ENCODE data around the gene CLDN4.
A peak's percentile ranks its signal among the peaks of the same experiment; 100 is the strongest.
"Not testable (repeated sequence)": the region's sequence is repeated elsewhere in the genome, so short reads cannot be mapped to it uniquely, and the experiment has no call there.

Gene CLDN4

DNA sequence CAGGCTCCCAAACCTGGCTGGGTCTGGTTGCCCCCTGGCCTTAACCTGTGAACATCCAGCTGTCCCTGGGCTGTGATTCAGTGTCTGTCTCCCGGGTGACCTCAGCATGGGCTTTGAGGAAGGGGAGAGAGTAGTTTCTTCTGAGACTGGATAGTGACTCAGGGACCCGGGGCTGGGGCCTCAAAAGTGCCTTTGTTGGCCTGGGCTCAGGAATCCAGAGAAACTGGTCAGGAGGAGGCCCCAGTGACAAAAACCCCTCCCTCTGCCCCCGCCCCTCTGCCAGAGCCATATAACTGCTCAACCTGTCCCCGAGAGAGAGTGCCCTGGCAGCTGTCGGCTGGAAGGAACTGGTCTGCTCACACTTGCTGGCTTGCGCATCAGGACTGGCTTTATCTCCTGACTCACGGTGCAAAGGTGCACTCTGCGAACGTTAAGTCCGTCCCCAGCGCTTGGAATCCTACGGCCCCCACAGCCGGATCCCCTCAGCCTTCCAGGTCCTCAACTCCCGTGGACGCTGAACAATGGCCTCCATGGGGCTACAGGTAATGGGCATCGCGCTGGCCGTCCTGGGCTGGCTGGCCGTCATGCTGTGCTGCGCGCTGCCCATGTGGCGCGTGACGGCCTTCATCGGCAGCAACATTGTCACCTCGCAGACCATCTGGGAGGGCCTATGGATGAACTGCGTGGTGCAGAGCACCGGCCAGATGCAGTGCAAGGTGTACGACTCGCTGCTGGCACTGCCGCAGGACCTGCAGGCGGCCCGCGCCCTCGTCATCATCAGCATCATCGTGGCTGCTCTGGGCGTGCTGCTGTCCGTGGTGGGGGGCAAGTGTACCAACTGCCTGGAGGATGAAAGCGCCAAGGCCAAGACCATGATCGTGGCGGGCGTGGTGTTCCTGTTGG lies at the start of gene CLDN4:
TSS of gene CLDN4 (plus strand) at position 316 of the 903 bp plus-strand sequence. CDS start at position 522, 206 bp downstream.
- DNase-seq, result no peak

DNA sequence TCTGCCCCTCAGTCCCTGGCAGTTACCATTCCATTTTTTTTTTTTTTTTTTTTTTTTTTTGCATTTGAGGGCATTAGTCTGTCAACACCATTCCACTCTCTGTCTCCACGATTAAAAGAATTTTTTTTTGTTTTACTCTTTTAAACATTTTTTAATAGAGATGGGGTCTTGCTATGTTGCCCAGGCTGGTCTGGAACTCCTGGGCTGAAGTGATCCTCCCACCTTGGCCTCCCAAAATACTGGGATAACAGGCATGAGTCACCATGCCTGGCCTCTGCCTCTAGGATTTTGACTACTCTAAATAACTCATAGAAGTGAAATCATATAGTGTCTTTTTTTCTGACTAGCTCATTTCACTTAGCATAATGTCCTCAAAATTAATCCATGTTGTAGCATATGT lies 44.2 kb upstream of the CLDN4 start:
- no peak for DNase-seq

- not testable (repeated sequence) for DNase-seq
These were observed 43.1 kb upstream of the CLDN4 start for GRCh38 chr7:73787786-73788048.

- no peak for DNase-seq
These were observed 41.7 kb upstream of the CLDN4 start for GRCh38 chr7:73789051-73789450.

DNA sequence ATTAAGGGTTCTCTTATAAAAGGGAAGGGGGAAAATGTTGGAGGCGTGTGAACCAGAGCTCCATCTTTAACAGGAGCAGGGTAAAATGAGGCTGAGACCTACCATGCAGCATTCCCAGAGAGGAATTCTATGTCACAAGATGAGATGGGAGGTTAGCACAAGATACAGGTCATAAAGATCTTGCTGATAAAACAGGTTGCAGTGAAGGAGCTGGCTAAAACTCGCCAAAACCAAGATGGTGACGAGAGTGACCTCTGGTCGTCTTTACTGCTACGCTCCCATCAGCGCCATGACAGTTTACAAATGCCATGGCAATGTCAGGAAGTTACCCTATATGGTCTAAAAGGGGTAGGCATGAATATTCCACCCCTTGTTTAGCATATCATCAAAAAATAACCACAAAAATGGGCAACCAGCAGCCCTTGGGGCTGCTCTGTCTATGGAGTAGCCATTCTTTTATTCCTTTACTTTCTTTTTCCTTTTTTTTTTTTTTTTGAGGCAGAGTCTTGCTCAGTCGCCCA lies 39.6 kb upstream of the CLDN4 start:
- not testable (repeated sequence) for DNase-seq

DNA sequence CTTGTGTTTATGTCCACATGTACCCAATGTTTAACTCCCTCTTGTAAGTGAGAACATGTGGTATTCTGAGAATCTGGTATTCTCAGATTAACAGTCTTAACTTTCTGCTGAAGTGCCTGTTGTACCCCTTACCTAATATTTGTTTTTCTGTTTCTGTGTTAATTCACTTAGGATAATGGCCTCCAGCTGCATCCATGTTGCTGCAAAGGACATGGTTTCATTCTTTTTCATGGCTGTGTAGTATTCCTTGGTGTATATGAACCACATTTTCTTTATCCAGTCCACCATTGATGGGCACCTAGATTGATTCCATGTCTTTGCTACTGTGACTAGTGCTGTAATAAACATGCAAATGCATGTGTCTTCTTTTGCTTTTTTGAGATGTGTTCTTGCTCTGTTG lies 35.6 kb upstream of the CLDN4 start:
- DNase-seq, result not testable (repeated sequence)

- DNase-seq, result not testable (repeated sequence)
These were observed 34.1 kb upstream of the CLDN4 start for GRCh38 chr7:73796656-73797055.

- DNase-seq, result not testable (repeated sequence)
These were observed 33.6 kb upstream of the CLDN4 start for GRCh38 chr7:73797176-73797575.

DNA sequence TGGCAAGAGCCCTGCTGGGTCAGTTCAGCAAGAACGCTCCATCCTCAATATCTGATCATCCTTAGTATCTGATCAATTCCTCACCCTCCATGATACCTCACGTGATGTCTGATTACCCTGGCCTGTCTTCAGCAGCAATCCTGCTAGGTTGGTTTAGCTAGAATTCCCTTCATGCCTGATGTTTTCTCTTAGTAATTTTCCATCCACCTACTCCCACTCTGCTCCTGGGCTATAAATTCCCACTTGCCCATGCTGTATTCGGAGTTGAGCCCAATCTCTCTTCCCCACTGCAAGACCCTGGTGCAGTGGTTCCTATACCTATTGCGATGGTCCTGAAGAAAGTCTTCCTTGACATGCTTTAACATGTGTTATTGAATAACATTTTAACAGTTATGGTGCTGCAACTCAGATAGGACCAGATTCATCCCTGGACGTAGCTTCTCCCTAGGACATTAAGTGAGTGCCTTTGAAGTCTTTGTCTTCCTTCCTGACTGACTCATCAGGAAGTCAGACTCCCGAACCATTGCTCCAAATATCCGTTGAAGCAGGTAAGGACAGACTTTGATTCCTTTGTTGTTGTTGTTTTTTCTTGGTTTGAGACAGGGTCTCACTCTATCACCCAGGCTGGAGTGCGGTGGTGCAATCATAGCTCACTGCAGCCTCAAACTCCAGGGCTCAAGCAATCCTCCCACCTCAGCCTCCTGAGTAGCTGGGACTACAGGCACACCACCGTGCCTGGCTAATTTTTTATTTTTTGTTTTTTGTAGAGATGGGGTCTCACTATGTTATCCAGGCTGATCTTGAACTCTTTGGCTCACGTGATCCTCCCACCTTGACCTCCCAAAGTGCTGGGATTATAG lies 31.3 kb upstream of the CLDN4 start:
- DNase-seq, result no peak

GRCh38 chr7:73801577-73801976 lies 29.2 kb upstream of the CLDN4 start:
- no peak for DNase-seq

DNA sequence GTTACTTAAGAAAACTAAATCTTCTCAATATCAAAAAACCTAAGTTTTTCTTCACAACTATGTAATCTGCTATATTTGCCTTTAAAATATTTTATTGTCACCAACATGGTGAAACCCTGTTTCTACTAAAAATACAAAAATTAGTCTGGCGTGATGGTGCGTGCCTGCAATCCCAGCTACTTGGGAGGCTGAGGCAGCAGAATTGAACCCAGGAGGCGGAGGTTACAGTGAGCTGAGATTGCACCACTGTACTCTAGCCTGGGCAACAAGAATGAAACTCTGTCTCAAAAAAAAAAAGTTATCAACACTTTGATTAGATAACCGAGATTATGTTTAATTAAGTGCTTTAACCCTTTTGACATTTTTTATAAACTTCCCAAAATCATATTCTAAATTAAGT lies 28.3 kb upstream of the CLDN4 start:
- no peak for DNase-seq

- DNase-seq, result no peak
These were observed 21.3 kb upstream of the CLDN4 start for GRCh38 chr7:73809467-73809951.

GRCh38 chr7:73810998-73811360 lies 19.8 kb upstream of the CLDN4 start:
- DNase-seq, result no peak

DNA sequence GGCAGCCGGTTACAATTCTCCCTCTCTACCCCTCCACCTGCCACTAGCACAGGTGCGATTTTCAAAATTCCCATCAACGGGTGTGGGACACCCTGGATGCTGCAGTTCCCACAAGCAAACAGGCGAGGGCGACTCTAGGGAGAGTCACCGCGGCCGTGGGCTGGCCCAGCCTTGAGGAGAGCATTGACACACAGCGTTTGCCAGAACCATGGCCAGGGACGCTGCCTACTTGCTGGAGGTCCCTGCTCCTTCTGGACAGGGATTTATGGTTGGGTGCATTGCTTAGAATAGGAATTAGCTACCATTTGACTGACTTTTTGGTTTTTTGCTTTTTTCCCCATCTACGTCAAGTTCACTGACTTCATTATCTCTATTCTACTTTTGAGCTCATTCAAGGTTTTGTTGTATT lies 19.0 kb upstream of the CLDN4 start:
- peak; percentile 78 to 79 for DNase-seq

DNA sequence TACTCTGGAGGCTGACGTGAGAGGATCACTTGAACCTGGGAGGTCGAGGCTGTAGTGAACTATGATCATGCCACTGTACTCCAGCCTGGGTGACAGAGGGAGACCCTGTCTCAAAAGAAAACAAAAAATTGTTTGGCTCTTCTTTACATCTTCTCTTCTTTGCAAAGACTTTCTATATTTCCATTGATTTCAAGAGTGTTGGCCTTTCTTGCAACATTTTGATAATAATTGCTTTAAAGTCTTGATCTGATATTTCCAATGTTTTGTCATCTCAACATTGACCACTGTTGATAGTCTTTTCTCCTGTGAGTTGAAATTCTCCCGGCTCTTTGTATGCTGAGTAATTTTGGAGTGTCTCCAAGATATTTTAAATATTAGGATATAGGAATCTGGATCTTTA lies 17.8 kb upstream of the CLDN4 start:
- DNase-seq, result no peak

DNA sequence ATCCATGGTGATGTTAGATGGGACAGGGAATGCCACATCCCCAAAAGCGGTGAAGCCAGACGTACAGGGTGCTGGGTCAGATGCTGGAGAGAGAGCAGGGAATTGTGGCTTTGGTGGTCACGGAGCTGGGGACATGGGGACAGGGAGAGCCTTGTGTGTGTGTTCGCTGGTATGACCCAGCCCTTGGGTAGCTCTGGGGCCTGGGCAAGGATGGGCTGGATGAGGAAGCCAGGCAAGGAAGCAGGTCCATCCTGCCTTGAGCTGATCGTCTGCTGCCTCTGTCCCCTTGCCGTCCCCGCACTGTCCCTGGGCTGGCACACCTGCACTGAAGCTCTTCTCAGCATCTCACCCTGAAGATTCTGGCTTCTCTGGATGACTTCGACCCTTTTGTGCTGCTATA lies 15.4 kb upstream of the CLDN4 start:
- DNase-seq, result no peak

GRCh38 chr7:73817121-73817520 lies 13.7 kb upstream of the CLDN4 start:
- no peak for DNase-seq

DNA sequence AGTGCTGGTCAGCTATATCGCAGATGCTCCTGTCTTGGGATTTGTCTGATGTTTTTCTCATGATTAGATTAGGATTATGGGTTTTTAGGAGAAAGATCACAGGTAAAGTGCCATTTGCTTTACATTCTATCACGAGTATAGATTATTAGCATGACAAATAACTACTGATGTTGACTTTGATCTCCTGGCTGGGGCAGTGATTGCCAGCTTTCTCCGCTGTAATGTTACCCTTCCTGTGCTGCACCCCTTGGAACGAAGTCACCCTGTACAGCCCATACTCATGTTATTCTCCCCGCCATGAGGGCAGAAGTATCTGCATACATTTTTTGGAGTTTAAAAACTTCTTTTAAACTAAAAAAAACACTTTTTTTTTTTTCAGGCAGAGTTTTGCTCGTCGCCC lies 10.8 kb upstream of the CLDN4 start:
- no peak for DNase-seq

DNA sequence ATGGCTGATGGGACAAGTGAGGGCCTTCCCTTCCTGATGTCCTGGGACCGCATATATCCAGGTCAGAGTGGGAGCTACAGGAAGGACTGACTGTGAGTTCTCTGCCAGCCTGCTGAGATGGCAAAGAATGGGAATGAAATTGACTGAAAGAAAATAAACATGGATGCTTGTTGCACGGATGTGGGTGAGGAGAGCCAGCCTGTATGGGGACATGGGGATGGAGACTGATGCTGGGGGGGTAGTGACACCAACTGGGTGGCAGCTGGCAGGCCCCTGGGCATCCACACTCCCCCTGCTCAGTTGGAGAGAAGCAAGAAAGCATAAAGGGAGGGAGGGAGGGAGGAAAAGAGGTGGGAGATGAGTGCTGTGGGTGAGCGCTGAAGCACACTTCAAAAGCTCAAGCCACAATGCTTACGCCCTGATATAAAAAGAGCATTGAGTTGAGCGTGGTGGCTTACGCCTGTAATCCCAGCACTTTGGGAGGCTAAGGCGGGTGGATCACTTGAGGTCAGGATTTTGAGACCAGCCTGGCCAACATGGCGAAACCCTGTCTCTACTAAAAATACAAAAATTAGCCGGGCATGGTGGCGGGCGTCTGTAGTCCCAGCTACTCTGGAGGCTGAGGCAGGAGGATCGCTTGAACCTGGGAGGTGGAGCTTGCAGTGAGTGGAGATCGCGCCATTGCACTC lies 9.1 kb upstream of the CLDN4 start:
- DNase-seq, result not testable (repeated sequence)

DNA sequence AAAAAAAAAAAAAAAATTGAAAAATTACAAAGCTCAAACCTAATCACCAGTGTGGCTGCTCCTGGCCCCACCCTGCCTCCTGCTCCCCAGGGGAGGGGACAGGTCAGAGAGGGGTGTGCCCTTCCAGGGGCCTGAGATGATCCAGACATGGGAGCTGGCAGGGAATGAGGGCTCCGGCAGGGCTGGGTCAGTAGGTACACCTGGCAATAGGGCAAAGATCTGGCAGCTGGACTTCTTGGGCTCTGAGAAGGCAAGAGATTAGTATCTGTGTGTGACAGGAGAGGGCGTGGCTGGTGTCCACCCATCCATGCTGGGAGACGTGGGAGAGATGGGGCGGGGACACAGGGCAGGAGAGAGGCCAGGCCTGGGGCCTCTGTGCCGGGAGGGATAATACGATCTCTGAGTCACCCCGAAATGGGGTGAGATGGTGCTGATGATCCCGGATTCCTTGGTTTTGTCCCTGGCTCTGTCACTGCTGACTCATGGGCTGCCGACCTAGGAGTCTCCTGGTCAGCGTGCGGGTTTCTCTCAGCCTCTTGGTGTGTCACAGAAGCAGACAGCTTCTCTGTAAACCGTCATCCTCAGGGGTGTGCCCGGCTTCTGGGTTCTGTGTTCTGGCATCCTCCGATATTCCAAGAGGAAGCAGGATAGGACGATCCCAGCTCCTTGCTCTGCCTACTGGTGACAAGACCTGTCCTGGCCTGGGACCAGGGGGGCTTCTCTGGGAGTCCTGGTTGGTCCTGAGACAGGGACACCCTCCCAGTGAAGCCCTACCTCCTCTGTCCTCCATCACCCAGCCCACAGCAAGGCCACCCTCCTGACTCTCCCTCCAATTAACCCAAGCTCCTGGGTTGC lies 8.2 kb upstream of the CLDN4 start:
- DNase-seq, result no peak

GRCh38 chr7:73823257-73823656 lies 7.5 kb upstream of the CLDN4 start:
- DNase-seq, result no peak

All from activated T-cell treated with anti-CD3 and anti-CD28 coated beads, Interleukin-2, amount 50 U/mL, for 48 hours (primary cell).